Esophagus (tissue), 2 donors: ENCODE results near the gene KLHDC10. TPM values are rescaled to one million over a fixed set of nuclear protein-coding genes. Genes with fewer than 3 reads are reported as not detected.
"Not testable (repeated sequence)": the region's sequence is repeated elsewhere in the genome, so short reads cannot be mapped to it uniquely, and the experiment has no call there.

Experiments
- H3K27ac ChIP-seq, 2 donors: one replicate each; pipeline ENCODE4 v1.5.1; 2013; ENCODE audit warnings: low read depth in 2 of 2, mild to moderate bottlenecking in 2 of 2, inconsistent platforms in 1 of 2, low read length in 1 of 2, moderate library complexity in 1 of 2
- H3K27me3 ChIP-seq, 2 donors: one replicate each; pipeline ENCODE4 v1.6.1; 2013; ENCODE audit warnings: low read length in 2 of 2, control low read depth in 1 of 2, mild to moderate bottlenecking in 1 of 2; ENCODE audit not compliant: insufficient read depth in 2 of 2, control insufficient read depth in 1 of 2
- H3K36me3 ChIP-seq, 2 donors: one replicate each; pipeline ENCODE4 v1.6.1; 2013; ENCODE audit warnings: low read length in 1 of 2; ENCODE audit not compliant: control insufficient read depth in 2 of 2, insufficient read depth in 2 of 2
- H3K4me1 ChIP-seq, 2 donors: one replicate each; pipeline ENCODE4 v1.6.1; 2013; ENCODE audit warnings: low read length in 1 of 2; ENCODE audit not compliant: control insufficient read depth in 2 of 2, insufficient read depth in 2 of 2
- H3K4me3 ChIP-seq, 2 donors: one replicate each; pipeline ENCODE4 v1.5.1; 2013; ENCODE audit warnings: low read length in 2 of 2, mild to moderate bottlenecking in 2 of 2, low read depth in 1 of 2, moderate library complexity in 1 of 2
- H3K9me3 ChIP-seq, 2 donors: one replicate each; pipeline ENCODE4 v1.6.1; 2013; ENCODE audit warnings: mild to moderate bottlenecking in 2 of 2, low read depth in 1 of 2, low read length in 1 of 2, moderate library complexity in 1 of 2; ENCODE audit not compliant: control insufficient read depth in 2 of 2, insufficient read depth in 1 of 2
- WGBS, 2 donors: extraction: QIAGEN DNeasy Blood & Tissue Kit; methylation state at CpG; one replicate each; pipeline ENCODE4 v1.1.7; 2013; 5-methylcytosine and 5-hydroxymethylcytosine counted together
- polyA plus RNA-seq, 2 donors: library from polyadenylated mRNA; stranded (reverse); fragments of 200-250 nt; gene quantifications; one replicate each; pipeline ENCODE4 v1.2.3, GENCODE V29; 2013
- donor health status: healthy with polysubstance abuse.
- donor health status: Bipolar disorder and iron deficiency.

The KLHDC10 gene
- polyA plus RNA-seq, 2 donors: 6.6 to 7.3 TPM

DNA sequence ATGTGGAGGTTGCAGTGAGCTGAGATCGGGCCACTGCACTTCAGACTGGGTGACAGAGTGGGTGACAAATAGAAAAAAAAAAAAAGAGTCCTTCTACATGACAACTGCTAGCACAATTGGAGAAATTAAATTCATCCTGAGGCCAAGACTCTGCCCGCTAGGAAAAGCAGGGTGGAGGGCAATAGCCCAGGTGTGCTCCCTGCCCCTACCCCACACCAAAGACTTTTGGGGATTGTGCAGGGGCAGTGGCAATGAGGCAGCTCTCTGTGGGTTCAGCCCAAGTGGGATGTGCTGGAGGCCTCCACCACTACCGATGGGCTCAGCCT, 73.6 kb downstream of the KLHDC10 start:
- Histone ChIP-seq H3K36me3 (peaks cover 0 to 3% of the 10 kb centered on the region in 2 donors), H3K9me3 (no peaks in the 10 kb centered on the region), H3K4me1 (peaks cover 4 to 5% of the 10 kb centered on the region in 2 donors), H3K27me3 (no peaks in the 10 kb centered on the region), H3K4me3 (no peak overlapping the region), H3K27ac (no peak overlapping the region)
- 74 to 93% methylated on average over 3 of the region's 3 CpGs for WGBS, 2 donors

DNA sequence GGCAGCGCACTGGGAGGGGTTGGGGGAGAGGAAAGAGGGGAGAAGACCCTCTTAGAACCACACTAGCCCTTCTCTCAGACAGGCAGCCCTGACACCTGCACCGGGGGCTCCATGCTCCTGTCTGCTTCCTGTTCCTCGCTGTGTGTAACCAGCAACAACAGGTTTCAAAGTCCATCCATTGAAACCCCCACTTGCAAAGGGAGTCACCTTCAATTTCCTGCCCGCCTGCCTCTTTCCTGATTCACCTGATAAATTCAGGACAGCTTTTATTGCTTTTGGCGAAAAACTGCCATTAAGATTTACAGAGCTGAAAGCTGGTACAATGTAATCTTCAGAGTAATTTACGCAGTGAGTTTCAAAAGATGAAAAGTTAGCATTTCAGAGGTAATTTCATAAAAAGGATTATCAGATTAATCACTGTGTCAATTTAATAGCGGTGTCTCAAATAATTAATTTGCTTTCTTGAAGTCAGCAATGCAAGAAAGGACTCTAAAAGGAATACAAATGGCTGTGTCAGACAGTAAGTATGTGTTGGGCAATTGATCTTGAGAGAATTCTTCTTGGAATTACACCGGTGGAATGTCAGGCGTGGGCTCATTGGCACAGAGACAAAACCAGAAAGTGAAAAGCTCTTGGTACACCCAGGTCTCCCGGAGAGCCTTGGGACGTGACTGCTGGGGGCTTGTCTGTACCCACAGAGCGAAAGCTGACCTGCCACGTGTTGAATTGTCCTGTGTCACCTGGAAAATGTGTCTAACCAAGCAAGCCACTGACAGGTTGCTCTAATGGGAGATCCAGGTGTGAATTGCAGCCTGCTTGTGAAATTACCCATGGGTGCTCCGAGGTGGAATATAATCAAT, 74.2 kb downstream of the KLHDC10 start:
- Histone ChIP-seq H3K9me3 (no peaks in the 10 kb centered on the region), H3K36me3 (peaks cover 0 to under 1% of the 10 kb centered on the region in 2 donors), H3K4me3 (no peak overlapping the region), H3K27ac (no peak overlapping the region), H3K4me1 (peaks cover 4 to 6% of the 10 kb centered on the region in 2 donors), H3K27me3 (no peaks in the 10 kb centered on the region)
- 54 to 57% methylated on average over 14 of the region's 14 CpGs for WGBS, 2 donors

DNA sequence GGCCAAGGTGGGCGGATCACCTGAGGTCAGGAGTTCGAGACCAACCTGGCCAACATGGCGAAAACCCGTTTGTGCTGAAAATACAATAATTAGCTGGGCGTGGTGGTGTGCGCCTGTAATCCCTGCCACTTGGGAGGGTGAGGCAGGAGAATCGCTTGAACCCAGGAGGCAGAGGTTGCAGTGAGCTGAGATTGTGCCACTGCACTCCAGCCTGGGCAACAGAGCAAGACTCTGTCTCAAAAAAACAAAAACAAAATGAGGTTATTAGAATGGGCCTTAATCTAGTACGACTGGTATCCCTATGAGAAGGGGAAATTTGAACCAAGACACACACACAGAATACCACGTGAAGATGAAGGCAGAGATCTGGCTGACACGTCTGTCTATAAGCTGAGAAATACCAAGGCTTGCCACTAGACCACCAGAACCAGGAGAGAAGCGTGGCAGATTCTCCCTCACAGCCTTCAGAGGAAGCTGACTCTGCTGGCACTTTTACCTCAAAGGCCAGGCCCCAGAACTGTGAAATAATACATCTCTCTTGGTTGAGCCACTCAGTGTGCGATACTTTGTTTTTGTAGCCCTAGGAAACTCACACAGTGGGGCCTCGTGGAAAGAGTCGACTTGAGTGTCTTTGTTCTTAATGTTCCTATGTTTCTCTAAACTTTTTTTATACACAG, 75.2 kb downstream of the KLHDC10 start:
- no peaks in the 10 kb centered on the region for H3K9me3 ChIP-seq
- no peaks in the 10 kb centered on the region for H3K27me3 ChIP-seq
- no peak overlapping the region for H3K4me3 ChIP-seq
- WGBS, 2 donors: 87% methylated on average over 14 of the region's 14 CpGs
- H3K4me1 ChIP-seq: peaks cover 4 to 7% of the 10 kb centered on the region in 2 donors
- no peak overlapping the region for H3K27ac ChIP-seq
- no peaks in the 10 kb centered on the region for H3K36me3 ChIP-seq

DNA sequence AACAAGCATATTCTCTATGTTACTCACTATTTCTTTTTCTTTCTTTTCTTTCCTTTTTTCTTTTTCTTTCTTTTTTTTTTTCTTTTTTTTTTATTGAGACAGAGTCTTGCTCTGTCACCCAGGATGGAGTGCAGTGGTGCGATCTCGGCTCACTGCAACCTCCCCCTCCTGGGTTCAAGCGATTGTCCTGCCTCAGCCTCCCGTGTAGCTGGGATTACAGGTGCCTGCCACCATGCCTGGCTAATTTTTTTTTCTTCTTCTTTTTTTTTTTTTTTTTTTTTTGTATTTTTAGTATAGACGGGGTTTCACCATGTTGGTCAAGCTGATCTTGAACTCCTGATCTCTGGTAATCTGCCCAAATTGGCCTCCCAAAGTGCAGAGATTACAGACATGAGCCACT, 75.8 kb downstream of the KLHDC10 start:
- not testable (repeated sequence) for H3K36me3 ChIP-seq, H3K27ac ChIP-seq, H3K4me3 ChIP-seq, H3K9me3 ChIP-seq, H3K4me1 ChIP-seq, H3K27me3 ChIP-seq
- 89 to 92% methylated on average over 5 of the region's 5 CpGs for WGBS, 2 donors

DNA sequence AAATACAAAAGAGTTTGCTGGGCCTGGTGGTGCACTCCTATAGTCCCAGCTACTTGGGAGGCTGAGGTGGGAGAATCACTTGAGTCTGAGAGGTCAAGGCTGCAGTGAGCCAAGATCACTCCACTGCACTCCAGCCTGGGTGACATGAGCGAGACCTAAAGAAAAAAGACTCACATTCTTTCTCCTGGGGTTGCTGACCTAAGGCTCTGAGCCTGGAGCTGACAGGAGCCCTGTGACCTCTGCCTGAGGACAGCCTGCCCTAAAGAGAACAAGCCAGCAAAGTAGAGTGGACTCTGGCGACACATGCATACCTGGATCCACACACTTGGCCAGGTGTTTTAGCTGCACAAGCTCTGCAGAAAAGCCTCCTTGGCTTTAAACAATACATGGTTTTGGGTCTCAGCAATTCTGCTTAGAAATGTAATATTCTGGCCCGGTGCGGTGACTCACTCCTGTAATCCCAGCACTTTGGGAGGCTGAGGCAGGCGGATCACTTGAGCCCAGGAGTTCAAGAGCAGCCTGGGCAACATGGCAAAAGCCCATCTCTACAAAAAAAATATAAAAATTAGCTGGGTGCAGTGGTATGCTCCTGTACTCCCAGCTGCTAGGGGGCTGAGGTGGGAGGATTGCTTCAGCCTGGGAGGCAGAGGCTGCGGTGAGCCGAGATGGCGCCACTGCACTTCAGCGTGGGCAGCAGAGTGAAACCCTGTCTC, 76.5 kb downstream of the KLHDC10 start:
- H3K4me1 ChIP-seq: peaks cover 0 to 3% of the 10 kb centered on the region in 2 donors
- H3K9me3 ChIP-seq: peaks cover 0 to 2% of the 10 kb centered on the region in 2 donors
- H3K27ac ChIP-seq: no peak overlapping the region
- no peaks in the 10 kb centered on the region for H3K27me3 ChIP-seq
- H3K4me3 ChIP-seq: no peak overlapping the region
- no peaks in the 10 kb centered on the region for H3K36me3 ChIP-seq
- WGBS, 2 donors: 94 to 97% methylated on average over 9 of the region's 9 CpGs

DNA sequence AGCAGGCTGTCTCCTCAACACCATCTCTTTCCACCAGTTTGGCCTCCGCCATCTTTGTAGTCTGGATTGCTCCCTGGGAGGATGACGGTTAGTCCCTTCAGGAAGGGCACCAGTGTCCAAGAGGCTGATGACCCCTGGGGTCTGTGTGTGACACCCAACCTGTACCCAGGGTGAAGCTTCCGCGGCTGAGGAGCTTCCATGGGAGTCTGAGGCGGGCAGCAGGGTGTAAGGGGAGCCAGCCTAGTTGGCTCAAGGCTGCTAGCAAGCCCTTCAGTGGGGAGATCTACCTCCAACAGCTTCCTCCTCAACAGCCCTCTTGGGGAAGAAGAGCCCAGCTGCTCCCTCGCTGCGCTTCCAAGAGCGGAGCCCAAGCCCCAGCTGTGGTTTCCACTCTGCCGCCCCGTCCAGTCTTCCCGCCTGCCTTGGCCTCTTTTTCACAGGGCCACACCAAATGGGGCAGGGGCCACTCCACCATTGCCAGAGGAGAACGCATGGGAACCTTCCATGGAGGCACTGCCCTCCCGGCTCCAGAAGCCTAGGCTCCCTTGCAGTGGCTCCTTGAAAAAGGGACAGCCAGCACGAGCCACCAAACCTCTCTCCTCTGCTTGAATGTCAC, 77.5 kb downstream of the KLHDC10 start:
- Histone ChIP-seq H3K36me3 (no peaks in the 10 kb centered on the region), H3K9me3 (peaks cover 0 to 2% of the 10 kb centered on the region in 2 donors), H3K27ac (no peak overlapping the region), H3K4me1 (peaks cover 0 to 7% of the 10 kb centered on the region in 2 donors), H3K4me3 (no peak overlapping the region), H3K27me3 (no peaks in the 10 kb centered on the region)
- 95 to 97% methylated on average over 14 of the region's 14 CpGs for WGBS, 2 donors

DNA sequence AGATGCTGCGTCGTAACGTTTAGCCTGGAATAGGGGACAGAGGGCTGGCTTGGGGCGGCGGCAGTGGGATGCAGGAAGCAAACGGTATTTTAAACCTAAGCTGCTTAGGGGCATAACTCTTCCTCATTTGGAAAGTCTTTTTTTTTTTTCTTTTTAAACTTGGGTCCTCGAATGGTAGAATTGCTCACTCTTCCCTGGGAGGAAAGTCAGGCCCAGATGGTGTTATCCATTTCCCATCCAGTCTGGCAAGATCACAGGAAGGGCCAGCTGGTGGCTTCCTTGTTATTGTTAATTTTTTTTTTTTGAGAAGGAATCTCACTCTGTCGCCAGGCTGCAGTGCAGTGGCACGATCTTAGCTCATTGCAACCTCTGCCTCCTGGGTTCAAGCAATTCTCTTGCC, 78.2 kb downstream of the KLHDC10 start:
- Histone ChIP-seq H3K36me3 (no peaks in the 10 kb centered on the region), H3K27me3 (no peaks in the 10 kb centered on the region), H3K4me1 (peaks cover 0 to 8% of the 10 kb centered on the region in 2 donors), H3K4me3 (no peak overlapping the region), H3K9me3 (peaks cover 0 to 2% of the 10 kb centered on the region in 2 donors), H3K27ac (no peak overlapping the region)
- WGBS, 2 donors: 67 to 76% methylated on average over 9 of the region's 9 CpGs

DNA sequence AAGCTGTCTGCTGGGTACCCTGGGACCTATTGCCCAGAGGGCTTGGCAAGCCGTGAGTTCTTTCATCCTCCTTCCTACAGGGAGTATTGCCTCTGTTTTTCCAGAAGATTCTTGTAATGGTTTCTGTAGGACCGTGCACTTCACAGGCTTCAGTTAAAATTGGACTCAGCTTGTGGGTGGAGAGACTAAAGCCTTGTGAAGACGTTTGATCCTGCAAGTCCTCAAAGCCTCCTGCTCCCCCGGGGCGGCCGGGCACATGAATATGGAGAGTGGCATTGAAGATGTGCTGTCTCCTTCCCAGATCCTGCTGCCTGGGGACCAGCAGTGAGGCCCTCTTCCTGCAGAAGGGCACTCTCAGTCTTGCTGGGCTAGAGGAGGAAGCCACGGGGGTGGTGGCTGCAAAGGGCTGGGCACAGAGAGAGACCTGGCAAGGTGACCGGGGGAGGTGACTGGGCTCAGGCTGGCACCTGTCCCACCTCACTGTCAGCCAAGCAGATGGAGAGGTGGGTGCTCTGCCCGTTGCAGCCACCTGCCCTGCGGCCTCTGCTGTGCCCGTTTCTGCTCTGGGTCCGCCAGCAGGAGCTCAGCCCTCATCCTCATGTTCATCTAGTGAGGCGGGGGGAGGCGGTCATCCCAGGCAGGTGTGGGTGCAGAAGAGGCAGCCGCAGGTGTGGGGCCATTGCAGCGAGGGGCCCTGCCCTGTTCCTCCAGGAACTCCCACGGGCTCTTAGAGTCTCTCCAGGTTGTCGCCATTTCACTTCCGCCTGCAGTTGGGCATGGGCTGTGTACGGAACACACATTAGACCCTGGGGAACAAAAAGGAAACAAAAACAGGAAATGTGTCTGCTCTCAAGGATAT, 79.2 kb downstream of the KLHDC10 start:
- Histone ChIP-seq H3K27ac (no peak overlapping the region), H3K9me3 (peaks cover 0 to 2% of the 10 kb centered on the region in 2 donors), H3K36me3 (no peaks in the 10 kb centered on the region), H3K4me3 (no peak overlapping the region), H3K4me1 (peaks cover 0 to 9% of the 10 kb centered on the region in 2 donors), H3K27me3 (no peaks in the 10 kb centered on the region)
- WGBS, 2 donors: 56 to 67% methylated on average over 20 of the region's 20 CpGs
